Lung (tissue), 12 donors: ENCODE data around the gene SHLD1. TPM values are rescaled to one million over a fixed set of nuclear protein-coding genes. Genes with fewer than 3 reads are reported as not detected.

Experiments used
- ATAC-seq: fragments of 200-7000 bp; cut with Tn5 transposase; one replicate; pipeline ENCODE4 v1.9.1; 2020; ENCODE audit warnings: moderate number of reproducible peaks; ENCODE audit not compliant: insufficient read depth, low FRiP score
- DNase-seq, 3 donors: peaks; one replicate each; pipeline ENCODE4 v3.0.0-alpha.2; 2013 to 2017
- H3K27ac ChIP-seq, 2 donors: one replicate each; pipeline ENCODE4 v1.5.1; 2013; ENCODE audit warnings: mild to moderate bottlenecking in 2 of 2, moderate library complexity in 2 of 2, control low read depth in 1 of 2, inconsistent platforms in 1 of 2, low read depth in 1 of 2, low read length in 1 of 2
- H3K27me3 ChIP-seq, 3 donors: one replicate each; pipeline ENCODE4 v1.5.1; 2013; ENCODE audit warnings: low read length in 2 of 3; ENCODE audit not compliant: control insufficient read depth in 3 of 3, insufficient read depth in 3 of 3
- H3K36me3 ChIP-seq, 4 donors: one replicate each; pipeline ENCODE4 v1.5.1; 2013; ENCODE audit warnings: low read length in 4 of 4, mild to moderate bottlenecking in 1 of 4, moderate library complexity in 1 of 4; ENCODE audit not compliant: control insufficient read depth in 4 of 4, insufficient read depth in 4 of 4
- H3K4me1 ChIP-seq, 5 donors: one replicate each; pipeline ENCODE4 v1.5.1; 2013; ENCODE audit warnings: low read length in 5 of 5, mild to moderate bottlenecking in 2 of 5, moderate library complexity in 1 of 5; ENCODE audit not compliant: control insufficient read depth in 5 of 5, insufficient read depth in 5 of 5
- H3K4me3 ChIP-seq: one replicate; pipeline ENCODE4 v1.5.1; 2013; ENCODE audit warnings: mild to moderate bottlenecking, control low read depth, moderate library complexity
- H3K9ac ChIP-seq, 2 donors: one replicate each; pipeline ENCODE4 v1.5.1; 2013; ENCODE audit warnings: low read length in 2 of 2, control low read depth in 1 of 2; ENCODE audit not compliant: insufficient read depth in 1 of 2
- H3K9me3 ChIP-seq, 4 donors: one replicate each; pipeline ENCODE4 v1.5.1; 2013; ENCODE audit warnings: low read length in 3 of 4, mild to moderate bottlenecking in 1 of 4, moderate library complexity in 1 of 4; ENCODE audit not compliant: control insufficient read depth in 4 of 4, insufficient read depth in 3 of 4
- CTCF ChIP-seq: IDR thresholded peaks from 2 replicates; pipeline ENCODE4 v1.5.1; 2012; ENCODE audit warnings: mild to moderate bottlenecking; ENCODE audit errors: control extremely low read depth, extremely low read depth
- WGBS, 2 donors: extraction: QIAGEN DNeasy Blood & Tissue Kit; methylation state at CpG; one replicate each; pipeline ENCODE4 v1.1.7; 2013; 5-methylcytosine and 5-hydroxymethylcytosine counted together
- polyA plus RNA-seq, 2 donors: library from polyadenylated mRNA; stranded (reverse); fragments of 200-250 nt; gene quantifications; one replicate each; pipeline ENCODE4 v1.2.1, GENCODE V29; 2013
- total RNA-seq, 2 donors: library from RNA; depleted of rRNA in 1 of 2; stranded (reverse); fragments of >200 nt in 1 of 2; gene quantifications; one replicate each; pipeline ENCODE4 v1.2.1, GENCODE V29; 2014 to 2021
- donor health status: control.
- donor health status: control.
- donor health status: Bipolar disorder and iron deficiency.
- donor health status: healthy.
- donor health status: DM: yes; HTN: yes; CAD: no.

SHLD1 gene
- total and polyA plus RNA-seq, 4 donors = 5.0 to 6.8 (median 6.1) TPM

GRCh38 chr20:5840411-5841002 is 90.3 kb downstream of the SHLD1 start:
- H3K36me3 ChIP-seq = peaks cover 0 to 1% (median 0%) of the 10 kb centered on the region in 4 donors
- DNase-seq = no peak
- WGBS, 2 donors = 91 to 93% methylated on average over 5 of the region's 5 CpGs

DNA sequence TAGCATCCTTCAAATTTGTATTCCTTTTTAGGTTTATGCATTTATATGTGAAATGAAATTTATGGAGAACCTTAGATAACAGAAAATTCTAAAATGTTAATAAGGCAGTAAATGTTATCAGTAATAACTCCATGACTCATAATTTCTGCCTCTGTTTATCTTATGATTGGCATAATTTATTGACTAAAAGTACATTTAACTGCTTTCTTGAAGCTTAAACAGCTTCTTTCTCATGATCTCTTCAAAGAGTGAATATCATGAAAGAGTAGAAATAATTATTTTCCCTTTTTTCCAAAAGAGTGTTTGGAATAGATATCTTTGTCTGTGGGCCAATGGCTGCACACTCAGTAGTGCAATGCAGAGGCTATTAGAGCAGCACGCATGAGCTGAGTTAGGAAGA is 91.3 kb downstream of the SHLD1 start:
- Histone ChIP-seq H3K4me3 (no peak overlapping the region), H3K9me3 (no peaks in the 10 kb centered on the region), H3K9ac (no peak overlapping the region), H3K36me3 (peaks cover 0 to 1% (median 0%) of the 10 kb centered on the region in 4 donors), H3K27ac (no peak overlapping the region), H3K27me3 (no peaks in the 10 kb centered on the region), H3K4me1 (peaks cover 0 to 11% (median 0%) of the 10 kb centered on the region in 5 donors)
- 86 to 100% methylated on average over 1 of the region's 1 CpG for whole genome bisulfite sequencing, 2 donors
- no peak for DNase-seq
- no peak for ATAC-seq
- TF ChIP-seq CTCF = no peak

More at GRCh38 chr20:5840411-5841002, 90.3 kb downstream of the SHLD1 start:
- TF ChIP-seq CTCF = no peak
- H3K4me1 ChIP-seq = peaks cover 0 to 11% (median 3%) of the 10 kb centered on the region in 5 donors
- ATAC-seq = no peak
- no peak overlapping the region for H3K27ac ChIP-seq
- no peaks in the 10 kb centered on the region for H3K9me3 ChIP-seq
- no peak overlapping the region for H3K4me3 ChIP-seq
- H3K27me3 ChIP-seq = no peaks in the 10 kb centered on the region
- no peak overlapping the region for H3K9ac ChIP-seq

GRCh38 chr20:5842465-5842864 is 92.3 kb downstream of the SHLD1 start:
- H3K27ac ChIP-seq = no peak overlapping the region
- WGBS, 2 donors = 92 to 95% methylated on average over 2 of the region's 2 CpGs
- peaks cover 0 to 15% (median 0%) of the 10 kb centered on the region in 5 donors for H3K4me1 ChIP-seq
- DNase-seq = no peak
- H3K36me3 ChIP-seq = peaks cover 0 to 1% (median 0%) of the 10 kb centered on the region in 4 donors
- H3K27me3 ChIP-seq = no peaks in the 10 kb centered on the region
- no peaks in the 10 kb centered on the region for H3K9me3 ChIP-seq
- TF ChIP-seq CTCF = no peak
- no peak overlapping the region for H3K9ac ChIP-seq
- no peak for ATAC-seq
- H3K4me3 ChIP-seq = no peak overlapping the region
